ENCODE results near the gene JUP. TPM values are rescaled to one million over a fixed set of nuclear protein-coding genes. Genes with fewer than 3 reads are reported as not detected.

Gene JUP
- total and polyA plus RNA-seq, 4 donors, result 15.8 to 56.0 (median 35.7) TPM

- Histone ChIP-seq H3K4me3 (ENCODE audit: low read depth, low read length) (no peak overlapping the region), H3K36me3 (ENCODE audit: control insufficient read depth, insufficient read depth, low read length) (peaks cover 80% of the 10 kb centered on the region), H3K4me1 (ENCODE audit: control insufficient read depth, insufficient read depth, low read length) (peaks cover 4% of the 10 kb centered on the region), H3K27me3 (ENCODE audit: control insufficient read depth, insufficient read depth, low read length) (no peaks in the 10 kb centered on the region), H3K27ac (ENCODE audit: low read depth, low read length) (no peak overlapping the region), H3K9me3 (ENCODE audit: control insufficient read depth, insufficient read depth, low read length) (no peaks in the 10 kb centered on the region)
- WGBS (ENCODE audit: insufficient coverage), result 92% methylated on average over 5 of the region's 8 CpGs
- no peak for DNase-seq (ENCODE audit: low read depth in 4 of 6, low spot score in 6 of 6)
Observed at GRCh38 chr17:41763327-41763726, 23.2 kb downstream of the JUP start.

- DNase-seq (ENCODE audit: low read depth in 4 of 6, low spot score in 6 of 6), result no peak
- Histone ChIP-seq H3K27me3 (ENCODE audit: control insufficient read depth, insufficient read depth, low read length) (no peaks in the 10 kb centered on the region), H3K4me3 (ENCODE audit: low read depth, low read length) (no peak overlapping the region), H3K4me1 (ENCODE audit: control insufficient read depth, insufficient read depth, low read length) (peaks cover 4% of the 10 kb centered on the region), H3K9me3 (ENCODE audit: control insufficient read depth, insufficient read depth, low read length) (no peaks in the 10 kb centered on the region), H3K27ac (ENCODE audit: low read depth, low read length) (no peak overlapping the region), H3K36me3 (ENCODE audit: control insufficient read depth, insufficient read depth, low read length) (peaks cover 77% of the 10 kb centered on the region)
- WGBS (ENCODE audit: insufficient coverage), result 96% methylated on average over 15 of the region's 16 CpGs
Observed at GRCh38 chr17:41762841-41763240, 23.7 kb downstream of the JUP start.

- H3K27ac ChIP-seq (ENCODE audit: low read depth, low read length), result no peak overlapping the region
- no peak overlapping the region for H3K4me3 ChIP-seq (ENCODE audit: low read depth, low read length)
- H3K9me3 ChIP-seq (ENCODE audit: control insufficient read depth, insufficient read depth, low read length), result no peaks in the 10 kb centered on the region
- no peaks in the 10 kb centered on the region for H3K27me3 ChIP-seq (ENCODE audit: control insufficient read depth, insufficient read depth, low read length)
- DNase-seq (ENCODE audit: low read depth in 4 of 6, low spot score in 6 of 6), result no peak
- 100% methylated on average over 2 of the region's 6 CpGs for WGBS (ENCODE audit: insufficient coverage)
- H3K36me3 ChIP-seq (ENCODE audit: control insufficient read depth, insufficient read depth, low read length), result peaks cover 77% of the 10 kb centered on the region
- peaks cover 4% of the 10 kb centered on the region for H3K4me1 ChIP-seq (ENCODE audit: control insufficient read depth, insufficient read depth, low read length)
Observed at GRCh38 chr17:41762391-41762790, 24.1 kb downstream of the JUP start.

GRCh38 chr17:41760878-41761277, 25.6 kb downstream of the JUP start:
- Histone ChIP-seq H3K4me1 (ENCODE audit: control insufficient read depth, insufficient read depth, low read length) (peaks cover 4% of the 10 kb centered on the region), H3K27ac (ENCODE audit: low read depth, low read length) (no peak overlapping the region), H3K36me3 (ENCODE audit: control insufficient read depth, insufficient read depth, low read length) (peaks cover 79% of the 10 kb centered on the region), H3K9me3 (ENCODE audit: control insufficient read depth, insufficient read depth, low read length) (no peaks in the 10 kb centered on the region), H3K27me3 (ENCODE audit: control insufficient read depth, insufficient read depth, low read length) (no peaks in the 10 kb centered on the region), H3K4me3 (ENCODE audit: low read depth, low read length) (no peak overlapping the region)
- DNase-seq (ENCODE audit: low read depth in 4 of 6, low spot score in 6 of 6), result no peak
- WGBS (ENCODE audit: insufficient coverage), result 77% methylated on average over 5 of the region's 6 CpGs

- DNase-seq (ENCODE audit: low read depth in 4 of 6, low spot score in 6 of 6), result peak in 1 of 6 donors; percentile 6
- Histone ChIP-seq H3K27ac (ENCODE audit: low read depth, low read length) (no peak overlapping the region), H3K27me3 (ENCODE audit: control insufficient read depth, insufficient read depth, low read length) (no peaks in the 10 kb centered on the region), H3K36me3 (ENCODE audit: control insufficient read depth, insufficient read depth, low read length) (peaks cover 84% of the 10 kb centered on the region), H3K4me1 (ENCODE audit: control insufficient read depth, insufficient read depth, low read length) (peaks cover 4% of the 10 kb centered on the region), H3K9me3 (ENCODE audit: control insufficient read depth, insufficient read depth, low read length) (no peaks in the 10 kb centered on the region), H3K4me3 (ENCODE audit: low read depth, low read length) (no peak overlapping the region)
- 45% methylated on average over 8 of the region's 9 CpGs for WGBS (ENCODE audit: insufficient coverage)
Observed at GRCh38 chr17:41758601-41759000, 27.9 kb downstream of the JUP start.

GRCh38 chr17:41754066-41754465, 32.4 kb downstream of the JUP start:
- no peaks in the 10 kb centered on the region for H3K9me3 ChIP-seq (ENCODE audit: control insufficient read depth, insufficient read depth, low read length)
- no peak overlapping the region for H3K27ac ChIP-seq (ENCODE audit: low read depth, low read length)
- no peak for DNase-seq (ENCODE audit: low read depth in 4 of 6, low spot score in 6 of 6)
- no peak overlapping the region for H3K4me3 ChIP-seq (ENCODE audit: low read depth, low read length)
- peaks cover 49% of the 10 kb centered on the region for H3K36me3 ChIP-seq (ENCODE audit: control insufficient read depth, insufficient read depth, low read length)
- WGBS (ENCODE audit: insufficient coverage), result 82% methylated on average over 12 of the region's 12 CpGs
- no peaks in the 10 kb centered on the region for H3K27me3 ChIP-seq (ENCODE audit: control insufficient read depth, insufficient read depth, low read length)
- peaks cover 4% of the 10 kb centered on the region for H3K4me1 ChIP-seq (ENCODE audit: control insufficient read depth, insufficient read depth, low read length)

- Histone ChIP-seq H3K4me3 (ENCODE audit: low read depth, low read length) (no peak overlapping the region), H3K9me3 (ENCODE audit: control insufficient read depth, insufficient read depth, low read length) (no peaks in the 10 kb centered on the region), H3K36me3 (ENCODE audit: control insufficient read depth, insufficient read depth, low read length) (peaks cover 29% of the 10 kb centered on the region), H3K27me3 (ENCODE audit: control insufficient read depth, insufficient read depth, low read length) (no peaks in the 10 kb centered on the region), H3K4me1 (ENCODE audit: control insufficient read depth, insufficient read depth, low read length) (no peaks in the 10 kb centered on the region), H3K27ac (ENCODE audit: low read depth, low read length) (no peak overlapping the region)
- 100% methylated on average over 1 of the region's 3 CpGs for WGBS (ENCODE audit: insufficient coverage)
- no peak for DNase-seq (ENCODE audit: low read depth in 4 of 6, low spot score in 6 of 6)
Observed at GRCh38 chr17:41751288-41751687, 35.2 kb downstream of the JUP start.

GRCh38 chr17:41750862-41751261, 35.6 kb downstream of the JUP start:
- WGBS (ENCODE audit: insufficient coverage), result 92% methylated on average over 4 of the region's 4 CpGs
- Histone ChIP-seq H3K27ac (ENCODE audit: low read depth, low read length) (no peak overlapping the region), H3K4me1 (ENCODE audit: control insufficient read depth, insufficient read depth, low read length) (no peaks in the 10 kb centered on the region), H3K4me3 (ENCODE audit: low read depth, low read length) (no peak overlapping the region), H3K36me3 (ENCODE audit: control insufficient read depth, insufficient read depth, low read length) (peaks cover 25% of the 10 kb centered on the region), H3K27me3 (ENCODE audit: control insufficient read depth, insufficient read depth, low read length) (no peaks in the 10 kb centered on the region), H3K9me3 (ENCODE audit: control insufficient read depth, insufficient read depth, low read length) (no peaks in the 10 kb centered on the region)
- no peak for DNase-seq (ENCODE audit: low read depth in 4 of 6, low spot score in 6 of 6)

GRCh38 chr17:41748275-41748674, 38.2 kb downstream of the JUP start:
- no peaks in the 10 kb centered on the region for H3K36me3 ChIP-seq (ENCODE audit: control insufficient read depth, insufficient read depth, low read length)
- DNase-seq (ENCODE audit: low read depth in 4 of 6, low spot score in 6 of 6), result no peak
- no peaks in the 10 kb centered on the region for H3K4me1 ChIP-seq (ENCODE audit: control insufficient read depth, insufficient read depth, low read length)
- no peaks in the 10 kb centered on the region for H3K27me3 ChIP-seq (ENCODE audit: control insufficient read depth, insufficient read depth, low read length)
- 96% methylated on average over 4 of the region's 6 CpGs for WGBS (ENCODE audit: insufficient coverage)
- H3K4me3 ChIP-seq (ENCODE audit: low read depth, low read length), result no peak overlapping the region
- H3K27ac ChIP-seq (ENCODE audit: low read depth, low read length), result no peak overlapping the region
- no peaks in the 10 kb centered on the region for H3K9me3 ChIP-seq (ENCODE audit: control insufficient read depth, insufficient read depth, low read length)

GRCh38 chr17:41741709-41742108, 44.8 kb downstream of the JUP start:
- no peak overlapping the region for H3K27ac ChIP-seq (ENCODE audit: low read depth, low read length)
- no peak for DNase-seq (ENCODE audit: low read depth in 4 of 6, low spot score in 6 of 6)
- WGBS (ENCODE audit: insufficient coverage), result 76% methylated on average over 8 of the region's 9 CpGs
- H3K4me1 ChIP-seq (ENCODE audit: control insufficient read depth, insufficient read depth, low read length), result peaks cover 5% of the 10 kb centered on the region
- peaks cover 11% of the 10 kb centered on the region for H3K27me3 ChIP-seq (ENCODE audit: control insufficient read depth, insufficient read depth, low read length)
- H3K36me3 ChIP-seq (ENCODE audit: control insufficient read depth, insufficient read depth, low read length), result peaks cover 4% of the 10 kb centered on the region
- no peak overlapping the region for H3K4me3 ChIP-seq (ENCODE audit: low read depth, low read length)
- H3K9me3 ChIP-seq (ENCODE audit: control insufficient read depth, insufficient read depth, low read length), result no peaks in the 10 kb centered on the region

Data from spinal cord (tissue), 10 donors.